Measurements from ENCODE around the gene TNRC18.
"Not testable (repeated sequence)": the region's sequence is repeated elsewhere in the genome, so short reads cannot be mapped to it uniquely, and the experiment has no call there.

The TNRC18 gene

DNA sequence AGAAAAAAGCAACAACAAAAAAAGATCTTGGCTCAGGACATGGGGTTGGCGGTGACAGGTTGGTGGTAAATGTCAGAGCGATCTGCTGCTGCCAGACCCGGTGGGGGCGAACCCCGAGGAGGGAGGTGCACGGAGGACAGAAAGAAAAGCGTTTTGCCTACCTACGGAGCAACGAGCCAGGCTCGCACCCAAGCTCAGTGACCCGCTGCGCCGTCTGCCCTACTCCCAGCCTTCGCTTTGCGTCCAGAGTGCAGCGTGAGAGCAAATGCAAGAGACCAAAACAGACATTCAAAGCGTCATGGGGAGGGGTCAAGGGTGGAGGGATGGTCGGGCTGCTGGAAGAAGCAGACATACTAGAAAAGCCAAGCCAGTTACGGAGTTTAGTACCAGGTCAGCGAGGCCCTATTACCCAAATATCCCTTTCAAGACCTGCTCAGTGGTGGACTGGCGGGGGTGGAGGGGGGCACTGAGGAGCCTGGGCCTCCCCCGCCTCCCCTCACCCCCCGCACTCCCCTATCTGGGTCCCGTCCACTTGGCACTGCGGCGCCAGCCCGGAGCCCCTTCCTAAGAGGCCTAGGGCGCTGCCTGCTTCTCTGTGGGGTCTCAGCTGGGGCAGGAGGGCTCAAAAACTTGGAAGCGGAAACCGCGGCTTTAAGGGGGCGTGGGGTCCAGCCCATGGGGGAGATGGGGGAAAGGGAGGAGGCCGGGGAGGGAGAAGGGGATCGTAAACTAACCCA lies 74.0 kb downstream of the TNRC18 start:
- no peak for DNase-seq (ENCODE audit: low read depth)

DNA sequence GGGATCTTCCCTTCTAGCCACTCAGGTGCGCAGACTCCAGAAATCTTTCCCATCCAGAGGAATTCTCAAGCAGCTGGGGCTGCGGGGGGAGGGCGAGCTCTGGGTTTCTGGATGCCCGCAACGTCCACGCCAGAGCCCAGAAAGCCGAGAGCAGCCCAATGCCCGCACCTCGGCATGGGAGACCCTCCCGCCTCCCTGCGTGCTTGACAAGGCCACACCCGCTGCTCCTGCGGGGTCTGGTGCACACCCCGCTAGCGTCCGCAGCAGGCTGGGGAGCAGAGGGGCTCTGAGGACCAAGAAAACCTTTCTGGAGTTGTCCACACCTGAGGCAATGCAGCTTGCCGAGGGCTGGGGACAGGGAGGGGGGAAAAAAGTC lies 74.6 kb downstream of the TNRC18 start:
- no peak for DNase-seq (ENCODE audit: low read depth)

DNA sequence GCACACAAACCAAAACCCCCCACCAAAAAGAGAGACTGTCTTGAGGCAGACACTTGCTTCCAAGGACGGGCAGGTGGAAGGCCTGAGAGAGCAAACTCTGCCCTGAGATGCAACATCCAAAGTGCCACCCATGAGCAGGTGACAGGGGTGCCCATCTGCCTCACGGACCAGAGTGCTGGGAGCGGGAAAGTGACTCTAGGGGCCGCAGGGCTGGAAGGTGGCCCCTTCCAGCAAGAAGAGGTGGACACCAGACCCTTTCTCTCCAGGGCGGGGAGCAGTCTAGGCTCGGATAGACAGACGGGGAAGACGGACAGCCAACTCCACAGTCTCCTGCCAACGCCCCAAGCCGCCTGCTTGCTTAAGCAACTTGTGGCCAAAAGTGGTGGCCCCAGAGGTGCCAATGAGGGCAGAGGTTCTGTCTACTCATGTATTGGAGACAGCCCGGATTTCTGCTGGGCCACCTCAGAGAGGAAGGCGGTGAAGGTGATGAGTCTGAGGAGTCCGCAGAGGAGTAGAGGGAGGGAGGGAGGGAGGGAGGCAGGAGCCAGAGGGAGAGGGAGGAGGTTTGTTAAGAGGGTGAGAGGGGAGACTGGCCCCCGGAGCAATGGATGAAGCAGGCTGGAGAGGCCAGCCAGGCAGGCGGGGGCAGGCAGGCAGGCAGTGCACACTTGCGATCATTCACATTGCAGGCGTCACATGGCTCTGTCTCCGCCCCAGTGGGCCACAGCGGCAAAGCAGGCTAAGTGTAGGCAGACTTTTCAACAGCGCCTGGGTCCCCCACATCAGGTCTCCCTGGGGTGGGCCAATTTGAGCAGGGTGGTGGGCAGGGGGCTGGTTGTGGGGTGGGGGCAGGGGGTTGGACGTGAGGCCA lies 75.3 kb downstream of the TNRC18 start:
- no peak for DNase-seq (ENCODE audit: low read depth)

DNA sequence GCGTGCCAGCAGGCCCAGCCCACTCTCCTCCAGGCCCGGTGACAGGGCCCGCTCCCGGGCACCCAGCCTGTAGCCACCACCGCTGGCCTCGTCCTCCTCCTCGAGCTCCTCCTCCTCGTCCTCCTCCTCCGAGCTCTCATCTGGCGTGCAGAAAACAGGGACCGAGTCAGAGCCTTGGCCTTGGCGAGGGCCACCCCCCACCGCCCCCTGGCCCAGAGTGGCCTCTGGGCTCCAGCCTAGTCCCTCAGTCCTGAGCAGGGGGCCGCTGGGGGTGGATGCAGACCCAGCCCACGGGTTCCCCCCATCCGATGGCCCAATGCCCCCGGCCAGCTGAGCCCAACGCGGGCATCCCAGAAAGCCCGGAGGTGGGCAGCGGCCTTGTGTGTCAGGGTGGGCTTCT lies 78.0 kb downstream of the TNRC18 start:
- DNase-seq (ENCODE audit: low read depth) = no peak

DNA sequence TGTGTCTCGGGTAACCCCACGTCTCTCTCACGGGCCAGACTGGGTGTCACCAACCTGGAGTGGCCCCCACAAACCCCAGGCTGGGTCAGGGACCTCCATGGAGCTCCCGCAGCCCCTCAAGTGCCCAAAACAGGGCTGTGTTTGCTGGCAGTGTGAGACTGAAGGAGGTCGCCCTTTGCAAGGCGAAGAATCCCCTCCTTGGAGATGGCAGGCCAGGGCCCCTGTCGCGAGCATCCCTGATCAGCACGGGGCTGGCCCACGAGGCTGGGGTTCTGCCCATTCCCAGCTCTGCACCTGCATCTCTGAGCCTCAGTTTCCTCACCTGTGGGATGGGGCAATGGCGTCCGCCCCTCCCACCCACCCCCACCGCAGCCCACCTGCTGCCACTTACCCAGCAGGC lies 78.5 kb downstream of the TNRC18 start:
- DNase-seq (ENCODE audit: low read depth) = no peak

DNA sequence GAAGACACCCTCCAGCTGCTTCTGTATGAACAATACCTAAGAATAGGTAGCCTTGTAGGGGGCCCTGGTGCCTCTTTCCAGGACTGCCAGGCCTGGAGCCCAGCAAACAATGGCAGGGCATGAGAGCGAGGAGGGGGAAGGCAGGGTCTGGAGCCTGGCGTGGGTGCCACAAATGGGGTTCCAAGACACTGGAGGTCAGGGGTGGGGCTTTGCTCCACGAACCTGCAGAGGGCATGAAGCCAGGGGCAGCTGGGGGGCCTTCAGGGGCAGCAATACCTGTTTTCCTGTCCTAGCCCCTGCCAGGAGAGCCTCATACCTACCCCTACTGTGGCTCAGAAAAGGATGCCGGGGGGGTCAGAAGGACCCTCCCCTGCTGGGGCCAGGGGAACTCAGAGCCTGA lies 79.3 kb downstream of the TNRC18 start:
- DNase-seq (ENCODE audit: low read depth) = no peak

DNA sequence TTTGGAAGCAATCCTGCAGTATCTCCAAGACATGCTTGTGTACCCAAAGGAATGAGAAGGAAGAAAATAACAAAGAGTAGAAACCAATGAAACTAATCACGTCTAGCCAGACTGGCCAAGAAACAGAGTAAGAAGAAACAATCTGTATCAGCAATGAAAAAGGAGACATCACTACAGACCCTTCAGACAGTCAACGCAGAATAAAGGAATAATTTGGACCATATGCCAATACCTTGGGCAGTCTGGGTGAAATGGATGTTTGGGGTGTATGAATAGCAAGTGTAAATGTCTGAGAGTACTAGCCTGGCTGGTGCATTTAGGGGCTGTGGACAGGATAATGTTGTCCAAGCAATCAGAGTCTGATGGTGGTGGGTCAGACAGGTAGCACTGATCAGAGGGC lies 79.8 kb downstream of the TNRC18 start:
- DNase-seq (ENCODE audit: low read depth) = no peak

DNA sequence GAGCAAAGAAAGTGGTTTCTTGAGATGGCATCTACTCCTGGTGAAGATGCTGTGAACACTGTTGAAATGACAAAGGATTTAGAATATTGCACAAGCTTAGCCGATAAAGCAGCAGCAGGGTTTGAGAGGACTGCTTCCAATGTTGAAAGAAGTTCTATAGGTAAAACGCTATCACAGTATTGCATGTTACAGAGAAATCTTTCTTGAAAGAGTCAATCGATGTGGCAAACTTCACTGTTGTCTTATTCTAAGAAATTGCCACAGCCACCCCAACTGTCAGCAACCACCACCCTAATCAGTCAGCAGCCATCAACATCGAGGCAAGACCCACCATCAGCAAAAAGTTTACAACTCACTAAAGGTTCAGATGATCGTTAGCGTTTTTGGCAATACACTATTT lies 81.0 kb downstream of the TNRC18 start:
- no peak for DNase-seq (ENCODE audit: low read depth)

DNA sequence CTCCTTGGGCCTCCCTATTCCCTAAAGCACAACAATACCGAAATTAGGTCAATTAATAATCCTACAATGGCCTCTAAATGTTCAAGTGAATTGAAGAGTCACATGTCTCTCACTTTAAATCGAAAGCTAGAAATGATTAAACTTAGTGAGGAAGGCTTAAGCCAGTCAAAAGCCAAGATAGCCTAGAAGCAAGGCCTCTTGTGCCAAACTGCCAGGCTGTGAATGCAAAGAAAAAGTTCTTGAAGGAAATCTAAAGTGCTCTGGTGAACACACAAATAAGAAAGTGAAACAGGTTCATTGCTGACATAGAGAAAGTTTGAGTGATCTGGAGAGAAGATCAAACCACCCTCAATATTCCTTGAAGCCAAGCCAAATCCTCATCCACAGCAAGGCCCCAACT lies 83.7 kb downstream of the TNRC18 start:
- DNase-seq (ENCODE audit: low read depth) = no peak

DNA sequence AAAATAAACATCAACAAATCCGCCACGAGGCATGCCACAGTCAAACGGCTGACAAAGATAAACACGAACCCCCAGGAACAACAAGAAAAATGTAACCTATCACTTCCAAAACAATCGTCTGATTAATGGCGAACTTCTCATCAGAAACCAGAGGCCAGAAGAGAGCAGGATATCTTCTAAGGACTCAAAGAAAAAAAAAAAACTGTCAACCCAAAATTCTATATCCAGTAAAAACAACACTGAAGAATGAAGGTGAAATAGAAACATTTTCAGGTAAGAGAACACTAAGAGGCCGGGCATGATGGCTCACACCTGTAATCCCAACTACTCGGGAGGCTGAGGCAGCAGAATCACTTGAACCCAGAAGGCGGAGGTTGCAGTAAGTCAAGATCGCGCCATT lies 86.6 kb downstream of the TNRC18 start:
- no peak for DNase-seq (ENCODE audit: low read depth)

DNA sequence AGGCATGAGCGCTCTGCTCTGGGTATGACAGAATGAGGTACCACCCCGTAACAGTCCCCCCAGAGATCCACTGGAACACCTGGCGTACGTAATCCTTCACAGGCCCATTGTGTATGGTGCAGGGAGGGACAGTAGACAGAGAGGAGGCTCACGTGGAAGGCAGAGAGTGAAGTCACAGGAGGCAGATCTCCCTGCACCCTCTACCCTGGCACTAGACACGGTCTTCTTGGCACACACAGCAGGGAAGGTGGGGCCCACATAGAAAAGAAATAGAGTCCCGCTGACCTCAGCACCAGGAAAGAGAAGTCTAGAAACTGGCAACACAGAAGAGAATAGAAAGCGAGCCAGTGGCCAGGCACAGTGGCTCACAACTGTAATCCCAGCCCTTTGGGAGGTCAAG lies 89.0 kb downstream of the TNRC18 start:
- no peak for DNase-seq (ENCODE audit: low read depth)

DNA sequence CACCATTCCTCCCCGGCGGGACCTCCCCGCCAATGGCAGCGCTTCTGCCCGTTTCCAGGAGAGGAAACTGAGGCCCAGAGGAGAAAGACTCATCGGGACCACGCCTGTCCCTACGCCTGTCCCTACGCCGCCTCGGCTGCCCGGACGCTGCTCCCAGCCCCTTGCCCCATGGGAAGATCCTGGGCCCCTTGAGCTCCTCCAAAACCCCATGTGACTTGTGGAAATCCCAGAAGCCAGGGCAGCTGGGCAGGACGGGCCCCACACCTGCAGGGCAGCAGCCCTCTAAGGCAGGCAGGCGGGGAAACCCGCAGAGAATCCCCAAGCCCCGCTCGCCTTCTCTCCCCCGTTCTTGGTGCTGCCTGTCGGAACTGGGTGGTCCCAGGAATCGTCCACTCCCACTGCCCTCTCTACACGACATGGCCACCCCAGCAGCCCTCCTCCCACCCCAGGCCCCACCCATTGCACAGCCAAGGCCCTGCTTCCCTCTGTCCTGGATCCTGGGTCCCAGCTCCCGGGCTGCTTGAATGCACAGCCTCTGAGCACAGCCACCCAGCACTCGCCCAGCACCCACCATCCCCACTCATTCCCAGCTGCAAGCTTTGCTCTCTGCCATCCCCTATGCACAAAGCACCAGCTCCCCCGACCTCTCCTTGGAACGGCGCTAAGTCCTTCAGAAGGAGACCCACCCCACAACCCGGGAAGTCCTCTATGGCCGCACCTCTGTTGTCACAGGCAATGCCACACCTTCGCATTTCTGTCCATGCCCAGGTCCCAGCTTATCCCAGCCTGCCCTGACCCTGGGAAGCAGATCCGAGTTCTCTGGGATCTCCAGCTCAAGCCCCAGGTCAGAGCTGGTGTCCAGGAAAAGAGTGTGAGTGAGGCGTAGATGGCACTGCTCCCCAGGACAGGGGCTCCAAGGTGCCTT lies 90.3 kb downstream of the TNRC18 start:
- DNase-seq (ENCODE audit: low read depth) = no peak

DNA sequence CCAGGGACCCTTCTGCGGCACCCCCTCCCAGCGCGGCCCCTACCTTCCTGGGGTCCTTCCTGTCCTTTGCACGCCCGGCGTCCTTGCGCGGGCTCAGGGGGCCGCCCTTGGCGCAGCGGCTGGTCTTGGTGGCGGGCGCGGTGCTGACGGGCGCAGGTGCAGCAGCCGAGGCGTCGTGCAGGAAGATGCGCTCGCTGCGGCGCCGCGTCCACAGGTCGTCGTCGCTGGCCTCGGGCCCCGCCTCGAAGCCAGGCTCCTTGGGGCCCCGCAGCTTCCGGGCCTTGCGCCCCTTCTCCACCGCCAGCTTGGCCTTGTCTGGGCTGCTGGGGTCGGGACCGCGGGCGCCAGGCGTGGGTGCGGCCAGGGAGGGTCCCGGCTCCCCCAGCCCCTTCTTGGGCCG lies 91.1 kb downstream of the TNRC18 start:
- no peak for DNase-seq (ENCODE audit: low read depth)

DNA sequence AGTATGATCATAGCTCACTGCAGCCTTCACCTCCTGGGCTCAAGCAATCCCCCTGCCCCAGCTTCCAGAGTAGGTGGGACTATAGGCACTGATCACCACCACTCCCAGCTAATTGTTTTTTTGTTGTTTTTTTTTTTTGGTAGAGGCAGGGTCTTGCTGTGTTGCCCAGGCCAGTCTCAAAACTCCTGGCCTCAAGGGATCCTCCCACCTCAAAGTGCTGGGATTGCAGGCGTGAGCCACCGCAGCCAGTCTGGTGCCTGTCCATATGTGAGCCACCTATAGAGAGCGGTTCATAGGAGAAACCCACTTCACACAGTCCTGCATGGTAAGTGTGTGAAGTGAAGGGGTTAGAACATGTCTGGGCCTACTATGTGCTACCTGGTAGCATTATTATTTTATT lies 93.3 kb downstream of the TNRC18 start:
- DNase-seq (ENCODE audit: low read depth) = no peak

DNA sequence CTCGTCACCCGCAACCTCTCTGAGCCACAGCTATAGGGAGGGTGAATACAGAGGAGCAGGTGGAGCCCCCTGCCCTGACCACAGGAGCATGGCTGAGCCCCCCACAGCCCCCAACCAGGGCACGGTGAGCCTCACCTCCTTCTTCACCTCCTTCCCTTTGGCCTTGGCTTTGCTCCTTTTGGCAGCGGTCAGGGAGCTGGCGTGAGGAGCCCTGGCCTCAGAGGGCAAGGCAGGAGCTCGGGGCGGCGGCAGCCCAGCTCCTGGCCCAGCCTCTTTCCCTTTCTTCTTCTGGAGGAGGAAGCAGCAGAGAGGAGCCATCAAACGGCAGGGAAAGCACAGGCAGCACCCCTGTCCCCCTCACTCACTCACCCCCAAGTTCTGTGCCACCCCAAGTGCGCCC lies 98.7 kb downstream of the TNRC18 start:
- DNase-seq (ENCODE audit: low read depth) = no peak

DNA sequence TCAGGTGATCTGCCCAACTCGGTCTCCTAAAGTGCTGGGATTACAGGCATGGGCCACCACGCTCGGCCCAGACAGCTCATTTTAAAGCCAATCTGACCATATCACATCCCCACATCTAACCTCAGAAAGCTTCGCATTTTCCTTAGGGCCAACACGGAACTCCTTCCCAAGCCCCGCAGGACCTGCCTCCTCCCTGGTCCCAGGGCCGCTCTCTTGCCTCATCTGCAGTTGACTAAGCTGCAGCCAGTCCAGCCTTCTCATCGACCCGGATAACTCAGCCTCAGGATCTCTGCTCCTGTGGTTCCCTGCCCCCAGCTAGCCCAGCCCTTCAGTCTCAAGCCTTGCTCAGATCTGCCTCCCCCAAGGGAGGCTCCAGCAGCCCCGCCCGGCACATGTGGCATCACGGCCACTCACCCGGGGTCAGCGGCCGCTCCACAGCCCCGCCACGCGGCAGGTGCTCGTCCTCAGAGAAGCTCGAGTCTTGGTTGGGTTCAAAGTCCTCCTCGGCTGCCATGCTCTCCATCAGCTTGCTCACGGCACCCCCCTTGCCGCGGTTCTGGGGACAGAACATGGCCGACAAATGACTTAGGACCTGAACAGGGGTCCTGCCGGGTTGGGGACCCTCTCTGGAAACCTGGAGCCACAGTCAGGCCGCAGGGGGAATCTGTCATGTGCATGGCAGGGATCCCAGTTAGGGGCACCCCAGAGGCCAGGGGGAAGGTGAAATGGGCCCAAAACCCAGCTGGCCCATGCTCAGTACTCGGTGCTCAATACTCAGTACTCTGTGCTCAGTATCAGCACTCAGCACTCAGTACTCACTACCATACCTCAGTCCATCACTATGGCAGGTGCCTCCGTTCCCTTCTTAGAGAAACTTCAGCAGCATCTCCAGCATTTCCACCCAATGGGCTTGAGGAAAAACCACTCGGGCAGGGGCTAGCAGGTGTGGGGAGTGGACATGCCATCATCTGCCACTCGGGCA lies 99.5 kb downstream of the TNRC18 start:
- DNase-seq (ENCODE audit: low read depth) = not testable (repeated sequence)

DNA sequence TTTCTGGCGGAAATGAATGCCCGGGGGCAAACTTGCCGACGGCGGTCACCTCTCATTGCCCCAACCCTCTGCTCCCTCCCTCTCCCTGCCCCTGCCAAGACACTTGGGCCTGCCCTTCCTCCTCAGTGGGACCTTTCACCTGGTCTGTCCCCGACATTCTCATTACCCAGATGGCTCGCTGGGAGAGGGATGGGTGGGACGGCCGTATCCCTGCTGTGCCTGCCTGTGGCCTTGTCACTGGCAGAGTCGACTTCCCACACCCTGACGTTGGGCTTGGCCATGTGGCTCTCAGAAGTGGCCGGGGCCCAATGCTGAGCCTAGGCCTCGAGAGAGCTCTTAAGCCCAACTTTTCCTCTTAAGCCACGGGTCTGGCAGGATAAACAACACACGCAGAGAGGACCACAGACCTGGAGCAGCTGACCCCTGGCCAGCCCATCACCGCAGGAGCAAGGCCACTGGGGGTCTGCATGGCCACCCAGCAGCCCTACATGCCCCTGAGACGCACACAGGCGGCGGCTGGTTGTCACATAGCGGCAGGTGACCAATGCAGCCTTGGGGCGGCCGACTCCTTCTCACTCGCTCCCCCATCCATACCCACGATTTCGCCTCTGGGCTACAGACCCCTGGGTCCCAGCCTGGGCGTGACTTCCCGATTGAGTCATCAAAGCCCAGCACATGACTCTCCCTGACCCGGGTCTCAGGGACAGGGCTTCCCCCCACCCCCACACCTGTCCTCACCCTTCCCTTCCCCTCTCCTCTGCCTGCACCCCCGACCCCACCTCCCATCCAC lies 100.8 kb downstream of the TNRC18 start:
- DNase-seq (ENCODE audit: low read depth) = no peak

DNA sequence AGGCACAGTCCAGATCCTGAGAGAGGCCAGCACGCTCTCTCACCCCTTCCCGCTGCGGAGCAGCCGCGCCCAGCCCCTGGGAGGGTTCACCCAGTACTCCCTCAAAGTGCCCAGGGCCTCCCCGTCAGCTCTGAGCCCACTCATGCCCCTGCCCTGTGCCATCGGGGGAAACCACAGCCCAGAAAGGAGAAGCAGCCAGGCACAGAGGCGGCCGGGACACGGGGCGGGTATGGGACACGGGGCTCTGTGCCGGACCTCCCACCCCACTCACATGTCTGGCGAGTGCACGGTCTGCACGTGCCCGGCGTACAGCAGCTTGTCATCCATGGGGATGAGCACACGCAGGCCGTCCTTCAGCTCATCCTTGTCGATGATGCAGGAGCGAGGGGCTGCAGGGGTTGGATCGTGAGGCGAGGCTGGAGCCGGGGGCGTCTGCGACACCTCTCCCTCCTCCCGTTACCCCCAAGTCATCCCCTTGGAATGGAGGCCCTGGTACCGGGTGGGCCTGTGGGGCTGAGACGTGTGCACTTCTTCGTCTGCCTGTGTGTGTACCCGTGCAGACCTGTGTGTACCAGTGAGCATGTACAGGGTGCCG lies 102.7 kb downstream of the TNRC18 start:
- no peak for DNase-seq (ENCODE audit: low read depth)

DNA sequence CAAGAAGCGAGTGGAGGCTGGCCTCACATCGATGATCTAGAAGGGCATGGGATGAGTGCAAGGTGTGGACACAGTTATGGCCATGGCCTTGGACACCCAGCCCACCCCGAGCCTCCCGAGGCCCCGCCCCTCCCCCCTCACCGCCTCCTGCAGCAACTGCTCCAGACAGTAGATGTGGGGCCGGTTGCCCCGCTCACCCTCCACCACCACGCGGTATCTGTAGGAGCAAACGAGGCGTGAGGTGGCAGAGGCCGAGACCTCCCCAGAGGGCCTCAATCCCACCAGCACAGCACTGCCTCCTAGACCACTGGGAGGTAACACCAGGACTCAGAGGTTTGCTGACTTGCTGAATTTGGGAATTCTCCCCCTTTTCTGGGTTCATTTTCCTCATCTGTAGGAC lies 103.2 kb downstream of the TNRC18 start:
- DNase-seq (ENCODE audit: low read depth) = no peak

DNA sequence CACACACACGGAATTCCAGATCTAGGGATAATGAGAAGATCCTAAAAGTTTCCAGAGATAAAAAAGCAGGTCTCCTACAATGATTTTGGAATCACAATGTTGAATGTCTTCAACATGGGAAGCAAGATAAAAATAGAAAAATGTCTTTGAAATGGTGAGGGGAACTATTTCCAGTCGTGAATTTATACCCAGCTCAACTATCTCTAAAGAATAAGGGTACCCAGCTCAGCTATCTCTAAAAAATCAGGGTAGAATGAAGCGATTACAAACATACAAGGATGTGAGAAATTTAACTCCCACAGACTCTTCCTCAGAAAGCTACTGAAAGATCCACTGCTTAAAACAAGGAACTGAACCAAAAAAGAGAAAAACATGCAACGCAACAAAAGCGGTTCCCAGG lies 105.0 kb downstream of the TNRC18 start:
- not testable (repeated sequence) for DNase-seq (ENCODE audit: low read depth)
